GM13977 (cell line): ENCODE measurements around the gene KLHL15.

Experiments
- DNase-seq: peaks from one replicate; pipeline ENCODE4 v3.0.0; 2012; ENCODE audit warnings: low spot score
- CTCF ChIP-seq: IDR thresholded peaks from 2 replicates; pipeline ENCODE4 v1.5.1; 2012; ENCODE audit warnings: mild to moderate bottlenecking, control low read depth; ENCODE audit not compliant: insufficient read depth; ENCODE audit errors: extremely low read depth, missing control alignments
- in situ Hi-C: fragments of 300-500 bp; cut with MboI; formaldehyde crosslinking; loops from one replicate; pipeline ENCODE4 v1.12.0; 2022; ENCODE audit warnings: low sequenced_read_pairs, low pct_unique_long_range_greater_than_20kb, mixed read lengths, inconsistent platforms; ENCODE audit not compliant: unreplicated experiment

The KLHL15 gene

GRCh38 chrX:23954396-23954795, 72.6 kb downstream of the KLHL15 start:
- no peak for DNase-seq
- in situ Hi-C loops: no loop called here
- TF ChIP-seq CTCF: no peak

GRCh38 chrX:23953908-23954269, 73.1 kb downstream of the KLHL15 start:
- DNase-seq: no peak
- no peak for TF ChIP-seq CTCF
- in situ Hi-C loops: no loop called here

- in situ Hi-C loops: no loop called here
- DNase-seq: peak; percentile 69
- TF ChIP-seq CTCF: no peak
Observed at GRCh38 chrX:23952984-23953907, 73.7 kb downstream of the KLHL15 start.

GRCh38 chrX:23952391-23952790, 74.6 kb downstream of the KLHL15 start:
- in situ Hi-C loops: no loop called here
- no peak for DNase-seq

GRCh38 chrX:23945206-23945605, 81.8 kb downstream of the KLHL15 start:
- in situ Hi-C loops: no loop called here

More at GRCh38 chrX:23952391-23952790, 74.6 kb downstream of the KLHL15 start:
- no peak for TF ChIP-seq CTCF

GRCh38 chrX:23944234-23944633, 82.8 kb downstream of the KLHL15 start:
- no peak for DNase-seq
- in situ Hi-C loops: no loop called here

More at GRCh38 chrX:23945206-23945605, 81.8 kb downstream of the KLHL15 start:
- no peak for DNase-seq
- TF ChIP-seq CTCF: no peak

More at GRCh38 chrX:23944234-23944633, 82.8 kb downstream of the KLHL15 start:
- no peak for TF ChIP-seq CTCF
